Colonic mucosa (tissue), 4 donors: ENCODE results near the gene FHL1. TPM values are rescaled to one million over a fixed set of nuclear protein-coding genes. Genes with fewer than 3 reads are reported as not detected.

Source experiments
- DNase-seq: peaks from one replicate; pipeline ENCODE4 v3.0.0-alpha.2; 2020
- H3K27ac ChIP-seq: fragments of 200-600 bp; one replicate; pipeline ENCODE4 v1.8.0; 2021
- H3K27me3 ChIP-seq: fragments of 200-600 bp; one replicate; pipeline ENCODE4 v1.8.0; 2021
- H3K36me3 ChIP-seq: fragments of 200-600 bp; one replicate; pipeline ENCODE4 v1.8.0; 2021
- H3K4me1 ChIP-seq: fragments of 200-600 bp; one replicate; pipeline ENCODE4 v1.8.0; 2021; ENCODE audit warnings: mild to moderate bottlenecking
- H3K4me3 ChIP-seq: fragments of 200-600 bp; one replicate; pipeline ENCODE4 v1.8.0; 2021
- H3K9ac ChIP-seq, 2 donors: one replicate each; pipeline ENCODE4 v1.7.0; 2013; ENCODE audit warnings: control low read depth in 2 of 2, low read depth in 2 of 2, low read length in 2 of 2
- H3K9me3 ChIP-seq: fragments of 200-600 bp; one replicate; pipeline ENCODE4 v1.8.0; 2021
- intact Hi-C: fragments of 100-400 bp; cut with DNase I; formaldehyde crosslinking; loops from one replicate; pipeline ENCODE4 v1.14.1; 2022
- total RNA-seq, 2 donors: library from RNA; stranded (reverse); fragmentation: NEBNext Ultra II Directional in 1 of 2; extraction: Animal tissue kit (Norgen Biotek cat#: 25700) in 1 of 2; gene quantifications; one replicate each; pipeline ENCODE4 v1.2.1, GENCODE V29; 2021
- TF ChIP-seq, protein P1 (sequence below): fragments of 200-600 bp; IDR thresholded peaks from one replicate; pipeline ENCODE4 v1.8.0; 2022; ENCODE audit warnings: antibody characterized with exemption, mild to moderate bottlenecking
- donor health status: healthy.
- donor health status: DM: no; HTN: no; CAD: no.
- donor health status: DM: no; HTN: no; CAD: no.

The FHL1 gene
- total RNA-seq, 2 donors from 2014 or later, result 20.0 to 176 TPM

DNA sequence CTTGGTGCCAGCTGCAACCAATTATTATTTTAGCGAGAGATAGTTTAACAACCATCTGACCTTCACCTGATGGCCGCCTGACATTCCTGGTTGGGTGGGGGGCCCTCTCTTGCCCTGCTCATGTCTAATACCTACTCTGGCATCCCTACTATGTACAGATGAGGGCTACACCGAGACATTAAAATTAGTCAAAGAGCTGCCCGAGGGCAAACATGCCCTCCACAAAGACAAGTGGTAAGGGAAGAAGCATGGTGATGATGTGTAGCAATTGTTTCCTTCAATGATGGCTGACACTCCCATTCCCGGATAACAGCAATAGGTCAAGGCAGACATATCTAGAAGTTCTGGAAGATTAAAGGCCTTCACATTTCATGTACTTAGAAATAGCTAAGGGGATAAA lies 54.3 kb downstream of the FHL1 start:
- TF ChIP-seq, protein P1, sequence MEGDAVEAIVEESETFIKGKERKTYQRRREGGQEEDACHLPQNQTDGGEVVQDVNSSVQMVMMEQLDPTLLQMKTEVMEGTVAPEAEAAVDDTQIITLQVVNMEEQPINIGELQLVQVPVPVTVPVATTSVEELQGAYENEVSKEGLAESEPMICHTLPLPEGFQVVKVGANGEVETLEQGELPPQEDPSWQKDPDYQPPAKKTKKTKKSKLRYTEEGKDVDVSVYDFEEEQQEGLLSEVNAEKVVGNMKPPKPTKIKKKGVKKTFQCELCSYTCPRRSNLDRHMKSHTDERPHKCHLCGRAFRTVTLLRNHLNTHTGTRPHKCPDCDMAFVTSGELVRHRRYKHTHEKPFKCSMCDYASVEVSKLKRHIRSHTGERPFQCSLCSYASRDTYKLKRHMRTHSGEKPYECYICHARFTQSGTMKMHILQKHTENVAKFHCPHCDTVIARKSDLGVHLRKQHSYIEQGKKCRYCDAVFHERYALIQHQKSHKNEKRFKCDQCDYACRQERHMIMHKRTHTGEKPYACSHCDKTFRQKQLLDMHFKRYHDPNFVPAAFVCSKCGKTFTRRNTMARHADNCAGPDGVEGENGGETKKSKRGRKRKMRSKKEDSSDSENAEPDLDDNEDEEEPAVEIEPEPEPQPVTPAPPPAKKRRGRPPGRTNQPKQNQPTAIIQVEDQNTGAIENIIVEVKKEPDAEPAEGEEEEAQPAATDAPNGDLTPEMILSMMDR, result no peak
- no peak overlapping the region for H3K4me3 ChIP-seq
- no peaks in the 10 kb centered on the region for H3K9me3 ChIP-seq
- no peaks in the 10 kb centered on the region for H3K4me1 ChIP-seq
- intact Hi-C loops, result no loop called here
- H3K36me3 ChIP-seq, result no peaks in the 10 kb centered on the region
- no peak overlapping the region for H3K9ac ChIP-seq
- no peaks in the 10 kb centered on the region for H3K27me3 ChIP-seq
- no peak for DNase-seq
- no peak overlapping the region for H3K27ac ChIP-seq

DNA sequence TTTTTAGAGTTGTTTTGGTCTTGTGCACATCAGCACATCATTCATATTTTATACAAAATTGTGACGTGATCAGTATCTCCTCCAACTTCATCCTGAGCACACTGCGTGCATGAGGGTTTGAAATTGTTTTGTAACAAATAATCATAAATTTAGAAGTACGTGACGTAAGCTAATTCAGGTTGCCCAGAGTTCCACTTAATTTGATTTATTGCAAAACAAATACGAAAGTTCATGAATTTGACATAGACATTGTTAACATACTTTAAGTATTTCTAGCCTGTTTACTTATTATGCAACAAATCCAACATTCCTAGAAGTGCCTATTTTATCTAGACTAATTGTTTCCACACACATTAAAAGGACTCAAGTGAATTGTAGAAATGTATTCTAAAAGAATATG lies 55.6 kb downstream of the FHL1 start:
- H3K4me1 ChIP-seq, result no peaks in the 10 kb centered on the region
- intact Hi-C loops, result no loop called here
- no peaks in the 10 kb centered on the region for H3K27me3 ChIP-seq
- H3K36me3 ChIP-seq, result no peaks in the 10 kb centered on the region
- H3K27ac ChIP-seq, result no peak overlapping the region
- DNase-seq, result no peak
- no peak overlapping the region for H3K4me3 ChIP-seq
- H3K9ac ChIP-seq, result no peak overlapping the region
- H3K9me3 ChIP-seq, result no peaks in the 10 kb centered on the region
- TF ChIP-seq, protein P1, result no peak

DNA sequence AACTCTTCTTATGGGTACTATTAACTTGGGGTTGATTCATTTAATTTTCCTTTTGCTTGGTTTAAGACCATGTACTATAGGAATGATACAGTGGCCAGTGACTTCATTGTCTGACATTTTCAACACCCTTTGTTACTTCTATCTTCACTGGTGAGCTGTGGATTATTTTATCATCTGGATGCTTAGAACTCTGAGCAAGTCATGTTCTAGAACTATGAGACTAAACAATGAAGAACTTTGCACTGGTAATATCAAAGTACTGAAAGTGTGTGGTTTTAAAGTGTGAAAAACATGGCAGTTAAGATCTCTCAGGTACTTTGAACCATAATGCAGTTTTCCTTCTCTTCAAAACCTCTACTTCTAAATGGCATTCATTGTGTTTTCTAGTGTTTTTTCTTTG lies 56.1 kb downstream of the FHL1 start:
- Histone ChIP-seq H3K9ac (no peak overlapping the region), H3K36me3 (no peaks in the 10 kb centered on the region), H3K27ac (no peak overlapping the region), H3K27me3 (no peaks in the 10 kb centered on the region), H3K4me1 (no peaks in the 10 kb centered on the region), H3K4me3 (no peak overlapping the region), H3K9me3 (no peaks in the 10 kb centered on the region)
- intact Hi-C loops, result no loop called here
- no peak for DNase-seq
- TF ChIP-seq, protein P1, result no peak

DNA sequence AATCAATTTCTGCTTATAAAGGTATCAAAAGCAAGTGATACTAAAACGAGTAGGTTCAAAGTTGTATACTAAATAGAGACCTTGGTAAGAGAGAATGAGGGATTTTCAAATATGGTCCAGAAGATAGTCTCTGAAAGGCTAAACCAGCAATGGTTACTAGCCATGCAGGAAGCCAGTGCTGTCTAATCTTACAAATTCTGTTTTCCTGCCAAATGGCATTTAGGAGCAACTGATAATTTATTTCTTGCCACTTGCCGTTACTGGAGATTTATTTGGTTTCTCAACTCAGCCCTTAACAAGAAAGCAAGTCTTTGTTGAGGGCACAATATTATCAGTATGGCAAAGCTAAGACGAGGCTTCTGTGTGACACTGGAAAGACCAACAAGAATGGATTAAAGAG lies 56.6 kb downstream of the FHL1 start:
- H3K4me3 ChIP-seq, result no peak overlapping the region
- H3K9ac ChIP-seq, result no peak overlapping the region
- no peaks in the 10 kb centered on the region for H3K36me3 ChIP-seq
- TF ChIP-seq, protein P1, result no peak
- no peaks in the 10 kb centered on the region for H3K9me3 ChIP-seq
- no peaks in the 10 kb centered on the region for H3K27me3 ChIP-seq
- no peak for DNase-seq
- no peaks in the 10 kb centered on the region for H3K4me1 ChIP-seq
- intact Hi-C loops, result no loop called here
- no peak overlapping the region for H3K27ac ChIP-seq

DNA sequence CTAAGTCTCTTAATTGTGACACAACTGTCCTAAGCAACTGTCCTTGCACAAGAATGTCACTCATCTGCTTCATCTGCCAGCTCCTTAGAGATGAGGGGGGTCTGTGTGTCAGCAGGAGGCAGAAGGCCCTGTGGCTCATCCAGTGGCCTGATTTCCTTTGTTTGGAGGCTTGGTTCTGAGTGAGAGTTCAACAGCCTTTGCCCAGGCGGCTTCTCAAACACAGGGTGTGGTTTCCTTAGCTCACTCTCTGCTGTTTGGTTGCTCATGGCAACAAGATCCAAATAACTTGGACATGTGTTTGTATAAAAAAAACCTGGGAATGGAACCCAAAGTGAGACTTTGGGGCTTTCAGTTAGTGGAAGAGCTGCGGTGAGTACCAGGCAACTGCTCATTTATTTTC lies 57.2 kb downstream of the FHL1 start:
- Histone ChIP-seq H3K27ac (no peak overlapping the region), H3K36me3 (no peaks in the 10 kb centered on the region), H3K9ac (no peak overlapping the region), H3K27me3 (no peaks in the 10 kb centered on the region), H3K4me3 (peak overlapping the region; percentile 3), H3K4me1 (no peaks in the 10 kb centered on the region), H3K9me3 (no peaks in the 10 kb centered on the region)
- intact Hi-C loops, result no loop called here
- TF ChIP-seq, protein P1, result no peak
- peak; percentile 57 for DNase-seq
